ENCODE data around the gene FAM217A. TPM values are rescaled to one million over a fixed set of nuclear protein-coding genes. Genes with fewer than 3 reads are reported as not detected.

Gene FAM217A
- polyA plus RNA-seq, 4 donors = 0.04 to 0.65 TPM; not detected in 2

- FAIRE-seq (no peak), DNase-seq (peak; percentile 46 to 48)
- Histone ChIP-seq H3K9me3 (ENCODE audit: control insufficient read depth in 2 of 2, insufficient read depth in 1 of 2, low read depth in 1 of 2, low read length in 1 of 2) (no peaks in the 10 kb centered on the region), H3K36me3 (ENCODE audit: control insufficient read depth in 3 of 3, insufficient read depth in 2 of 3, low read depth in 1 of 3, low read length in 3 of 3) (peaks cover 0 to 8% (median 0%) of the 10 kb centered on the region in 3 donors), H3K27me3 (ENCODE audit: control insufficient read depth in 3 of 3, insufficient read depth in 3 of 3, low read length in 3 of 3) (no peaks in the 10 kb centered on the region), H3K4me3 (ENCODE audit: low read depth in 1 of 3, low read length in 3 of 3) (no peak overlapping the region), H3K4me1 (ENCODE audit: control insufficient read depth in 3 of 3, insufficient read depth in 2 of 3, low read depth in 1 of 3, low read length in 2 of 3) (peaks cover 3 to 20% (median 18%) of the 10 kb centered on the region in 3 donors), H3K27ac (ENCODE audit: low read depth in 1 of 3, low read length in 2 of 3) (peak overlapping the region in 1 of 3 donors; percentile 96)
- 0 to 14% (median 0%) methylated on average over 1 of the region's 1 CpG for WGBS, 3 donors
These were observed 55.7 kb downstream of the FAM217A start for GRCh38 chr6:4023240-4023639.

GRCh38 chr6:4021854-4022695, 56.9 kb downstream of the FAM217A start:
- Histone ChIP-seq H3K4me1 (ENCODE audit: control insufficient read depth in 3 of 3, insufficient read depth in 2 of 3, low read depth in 1 of 3, low read length in 2 of 3) (peaks cover 3 to 18% (median 15%) of the 10 kb centered on the region in 3 donors), H3K27me3 (ENCODE audit: control insufficient read depth in 3 of 3, insufficient read depth in 3 of 3, low read length in 3 of 3) (no peaks in the 10 kb centered on the region), H3K9me3 (ENCODE audit: control insufficient read depth in 2 of 2, insufficient read depth in 1 of 2, low read depth in 1 of 2, low read length in 1 of 2) (no peaks in the 10 kb centered on the region), H3K4me3 (ENCODE audit: low read depth in 1 of 3, low read length in 3 of 3) (peak overlapping the region; percentile 70 to 94 (median 82)), H3K36me3 (ENCODE audit: control insufficient read depth in 3 of 3, insufficient read depth in 2 of 3, low read depth in 1 of 3, low read length in 3 of 3) (peaks cover 0 to 6% (median 0%) of the 10 kb centered on the region in 3 donors), H3K27ac (ENCODE audit: low read depth in 1 of 3, low read length in 2 of 3) (peak overlapping the region; percentile 90 to 98 (median 96))
- WGBS, 3 donors = 1% methylated on average over 15 of the region's 15 CpGs
- DNase-seq (peak in 1 of 2 donors; percentile 49), FAIRE-seq (no peak)

GRCh38 chr6:4021133-4021853, 57.6 kb downstream of the FAM217A start:
- peak overlapping the region; percentile 90 to 98 (median 96) for H3K27ac ChIP-seq (ENCODE audit: low read depth in 1 of 3, low read length in 2 of 3)
- H3K36me3 ChIP-seq (ENCODE audit: control insufficient read depth in 3 of 3, insufficient read depth in 2 of 3, low read depth in 1 of 3, low read length in 3 of 3) = peaks cover 0 to 6% (median 0%) of the 10 kb centered on the region in 3 donors
- peak overlapping the region; percentile 70 to 94 (median 82) for H3K4me3 ChIP-seq (ENCODE audit: low read depth in 1 of 3, low read length in 3 of 3)
- WGBS, 3 donors = 0 to 1% (median 0%) methylated on average over 56 to 65 of the region's 65 CpGs
- H3K9me3 ChIP-seq (ENCODE audit: control insufficient read depth in 2 of 2, insufficient read depth in 1 of 2, low read depth in 1 of 2, low read length in 1 of 2) = no peaks in the 10 kb centered on the region
- peak; percentile 97 to 98 for DNase-seq
- H3K4me1 ChIP-seq (ENCODE audit: control insufficient read depth in 3 of 3, insufficient read depth in 2 of 3, low read depth in 1 of 3, low read length in 2 of 3) = peaks cover 5 to 21% (median 11%) of the 10 kb centered on the region in 3 donors
- no peaks in the 10 kb centered on the region for H3K27me3 ChIP-seq (ENCODE audit: control insufficient read depth in 3 of 3, insufficient read depth in 3 of 3, low read length in 3 of 3)
- FAIRE-seq = no peak

- 0 to 2% (median 2%) methylated on average over 12 of the region's 12 CpGs for WGBS, 3 donors
- Histone ChIP-seq H3K27ac (ENCODE audit: low read depth in 1 of 3, low read length in 2 of 3) (peak overlapping the region; percentile 90 to 98 (median 96)), H3K36me3 (ENCODE audit: control insufficient read depth in 3 of 3, insufficient read depth in 2 of 3, low read depth in 1 of 3, low read length in 3 of 3) (peaks cover 0 to 6% (median 0%) of the 10 kb centered on the region in 3 donors), H3K4me1 (ENCODE audit: control insufficient read depth in 3 of 3, insufficient read depth in 2 of 3, low read depth in 1 of 3, low read length in 2 of 3) (peaks cover 6 to 22% (median 11%) of the 10 kb centered on the region in 3 donors), H3K27me3 (ENCODE audit: control insufficient read depth in 3 of 3, insufficient read depth in 3 of 3, low read length in 3 of 3) (no peaks in the 10 kb centered on the region), H3K9me3 (ENCODE audit: control insufficient read depth in 2 of 2, insufficient read depth in 1 of 2, low read depth in 1 of 2, low read length in 1 of 2) (no peaks in the 10 kb centered on the region), H3K4me3 (ENCODE audit: low read depth in 1 of 3, low read length in 3 of 3) (peak overlapping the region in 2 of 3 donors; percentile 70 to 82)
- DNase-seq (no peak), FAIRE-seq (no peak)
These were observed 58.2 kb downstream of the FAM217A start for GRCh38 chr6:4020822-4021132.

- Histone ChIP-seq H3K36me3 (ENCODE audit: control insufficient read depth in 3 of 3, insufficient read depth in 2 of 3, low read depth in 1 of 3, low read length in 3 of 3) (peaks cover 0 to 2% (median 0%) of the 10 kb centered on the region in 3 donors), H3K4me3 (ENCODE audit: low read depth in 1 of 3, low read length in 3 of 3) (peak overlapping the region in 2 of 3 donors; percentile 77 to 82), H3K27me3 (ENCODE audit: control insufficient read depth in 3 of 3, insufficient read depth in 3 of 3, low read length in 3 of 3) (no peaks in the 10 kb centered on the region), H3K9me3 (ENCODE audit: control insufficient read depth in 2 of 2, insufficient read depth in 1 of 2, low read depth in 1 of 2, low read length in 1 of 2) (no peaks in the 10 kb centered on the region), H3K4me1 (ENCODE audit: control insufficient read depth in 3 of 3, insufficient read depth in 2 of 3, low read depth in 1 of 3, low read length in 2 of 3) (peaks cover 6 to 22% (median 8%) of the 10 kb centered on the region in 3 donors), H3K27ac (ENCODE audit: low read depth in 1 of 3, low read length in 2 of 3) (peak overlapping the region; percentile 47 to 99 (median 97))
- DNase-seq (no peak), FAIRE-seq (no peak)
- WGBS, 3 donors = 0% methylated on average over 8 of the region's 8 CpGs
These were observed 60.1 kb downstream of the FAM217A start for GRCh38 chr6:4018924-4019236.

Other genes with a start within 250 kb of the FAM217A start
- gene FAM50B, start 229.8 kb downstream of the FAM217A start, polyA plus RNA-seq = 10 to 100 TPM in 3 of 4 donors, 1 to 10 TPM in 1; 9.3 to 13.0 (median 11.1) TPM
- 10 to 100 TPM; 64.3 to 94.8 (median 73.5) TPM for gene ECI2, start 56.4 kb upstream of the FAM217A start, polyA plus RNA-seq